Activated naive CD8-positive, alpha-beta T cell treated with anti-CD3 and anti-CD28 coated beads for 36 hours (primary cell): Measurements from ENCODE around the gene ADCY7. TPM values are rescaled to one million over a fixed set of nuclear protein-coding genes. Genes with fewer than 3 reads are reported as not detected.

Source experiments
- DNase-seq: peaks from one replicate; pipeline ENCODE4 v3.0.0; 2021
- H3K27ac Mint-ChIP-seq: one replicate; pipeline ENCODE4 v1.8.0; 2022; ENCODE audit warnings: mild to moderate bottlenecking, moderate library complexity, mixed read lengths
- H3K27me3 Mint-ChIP-seq: one replicate; pipeline ENCODE4 v1.8.0; 2022; ENCODE audit warnings: mild to moderate bottlenecking, mixed read lengths
- H3K36me3 Mint-ChIP-seq: one replicate; pipeline ENCODE4 v1.8.0; 2021; ENCODE audit warnings: mild to moderate bottlenecking, mixed read lengths
- H3K4me1 Mint-ChIP-seq: one replicate; pipeline ENCODE4 v1.8.0; 2021; ENCODE audit warnings: mixed read lengths
- H3K4me3 Mint-ChIP-seq: one replicate; pipeline ENCODE4 v1.8.0; 2022; ENCODE audit warnings: mild to moderate bottlenecking, moderate library complexity, mixed read lengths
- H3K9me3 Mint-ChIP-seq: one replicate; pipeline ENCODE4 v1.8.0; 2022; ENCODE audit warnings: mixed read lengths
- total RNA-seq, 2 experiments: library from RNA; stranded (reverse); gene quantifications; one replicate each; pipeline ENCODE4 v1.2.3, GENCODE V29; 2021

ADCY7 gene
- total RNA-seq, 2 experiments from 2014 or later: 72.3 to 73.1 TPM

- H3K27ac Mint-ChIP-seq: peak overlapping the region; percentile 81
- H3K36me3 Mint-ChIP-seq: no peaks in the 10 kb centered on the region
- H3K4me3 Mint-ChIP-seq: peak overlapping the region; percentile 75
- no peaks in the 10 kb centered on the region for H3K27me3 Mint-ChIP-seq
- H3K4me1 Mint-ChIP-seq: peaks cover 13% of the 10 kb centered on the region
- H3K9me3 Mint-ChIP-seq: no peaks in the 10 kb centered on the region
- DNase-seq: peak; percentile 77
These were observed 20.7 kb upstream of the ADCY7 start for GRCh38 chr16:50245417-50246298.

- Mint-ChIP-seq H3K9me3 (no peaks in the 10 kb centered on the region), H3K4me3 (peak overlapping the region; percentile 76)
- no peak for DNase-seq
These were observed 19.8 kb upstream of the ADCY7 start for GRCh38 chr16:50246299-50247122.

GRCh38 chr16:50247123-50247905, 19.0 kb upstream of the ADCY7 start:
- DNase-seq: no peak
- Mint-ChIP-seq H3K27ac (no peak overlapping the region), H3K36me3 (no peaks in the 10 kb centered on the region), H3K4me1 (peaks cover 16% of the 10 kb centered on the region), H3K4me3 (peak overlapping the region; percentile 76), H3K27me3 (no peaks in the 10 kb centered on the region), H3K9me3 (no peaks in the 10 kb centered on the region)

More at GRCh38 chr16:50246299-50247122, 19.8 kb upstream of the ADCY7 start:
- no peaks in the 10 kb centered on the region for H3K27me3 Mint-ChIP-seq
- H3K36me3 Mint-ChIP-seq: no peaks in the 10 kb centered on the region
- peaks cover 16% of the 10 kb centered on the region for H3K4me1 Mint-ChIP-seq
- H3K27ac Mint-ChIP-seq: peak overlapping the region; percentile 62

GRCh38 chr16:50247906-50248608, 18.3 kb upstream of the ADCY7 start:
- Mint-ChIP-seq H3K27me3 (no peaks in the 10 kb centered on the region), H3K4me3 (no peak overlapping the region), H3K9me3 (no peaks in the 10 kb centered on the region), H3K4me1 (peaks cover 16% of the 10 kb centered on the region), H3K36me3 (no peaks in the 10 kb centered on the region), H3K27ac (no peak overlapping the region)
- no peak for DNase-seq

GRCh38 chr16:50248845-50249244, 17.5 kb upstream of the ADCY7 start:
- no peaks in the 10 kb centered on the region for H3K27me3 Mint-ChIP-seq
- H3K36me3 Mint-ChIP-seq: no peaks in the 10 kb centered on the region
- H3K4me3 Mint-ChIP-seq: no peak overlapping the region

GRCh38 chr16:50251375-50252081, 14.8 kb upstream of the ADCY7 start:
- no peak overlapping the region for H3K27ac Mint-ChIP-seq
- DNase-seq: no peak

More at GRCh38 chr16:50248845-50249244, 17.5 kb upstream of the ADCY7 start:
- H3K9me3 Mint-ChIP-seq: no peaks in the 10 kb centered on the region
- peaks cover 16% of the 10 kb centered on the region for H3K4me1 Mint-ChIP-seq
- H3K27ac Mint-ChIP-seq: no peak overlapping the region
- no peak for DNase-seq

GRCh38 chr16:50252082-50252611, 14.2 kb upstream of the ADCY7 start:
- Mint-ChIP-seq H3K27ac (no peak overlapping the region), H3K4me3 (no peak overlapping the region), H3K36me3 (no peaks in the 10 kb centered on the region), H3K4me1 (peaks cover 3% of the 10 kb centered on the region), H3K27me3 (no peaks in the 10 kb centered on the region), H3K9me3 (no peaks in the 10 kb centered on the region)
- DNase-seq: no peak

More at GRCh38 chr16:50251375-50252081, 14.8 kb upstream of the ADCY7 start:
- H3K36me3 Mint-ChIP-seq: no peaks in the 10 kb centered on the region
- peaks cover 8% of the 10 kb centered on the region for H3K4me1 Mint-ChIP-seq
- H3K4me3 Mint-ChIP-seq: no peak overlapping the region
- no peaks in the 10 kb centered on the region for H3K27me3 Mint-ChIP-seq
- no peaks in the 10 kb centered on the region for H3K9me3 Mint-ChIP-seq

GRCh38 chr16:50252874-50253513, 13.4 kb upstream of the ADCY7 start:
- Mint-ChIP-seq H3K36me3 (no peaks in the 10 kb centered on the region), H3K4me3 (no peak overlapping the region), H3K4me1 (peaks cover 3% of the 10 kb centered on the region), H3K9me3 (no peaks in the 10 kb centered on the region), H3K27ac (no peak overlapping the region), H3K27me3 (no peaks in the 10 kb centered on the region)
- DNase-seq: no peak

- peaks cover 3% of the 10 kb centered on the region for H3K4me1 Mint-ChIP-seq
- no peak for DNase-seq
- H3K27ac Mint-ChIP-seq: no peak overlapping the region
- H3K27me3 Mint-ChIP-seq: no peaks in the 10 kb centered on the region
- H3K4me3 Mint-ChIP-seq: no peak overlapping the region
- no peaks in the 10 kb centered on the region for H3K9me3 Mint-ChIP-seq
- H3K36me3 Mint-ChIP-seq: no peaks in the 10 kb centered on the region
These were observed 12.8 kb upstream of the ADCY7 start for GRCh38 chr16:50253514-50253910.

- no peaks in the 10 kb centered on the region for H3K36me3 Mint-ChIP-seq
- no peaks in the 10 kb centered on the region for H3K9me3 Mint-ChIP-seq
- no peaks in the 10 kb centered on the region for H3K27me3 Mint-ChIP-seq
- no peak overlapping the region for H3K4me3 Mint-ChIP-seq
- DNase-seq: no peak
- H3K4me1 Mint-ChIP-seq: peaks cover 3% of the 10 kb centered on the region
- H3K27ac Mint-ChIP-seq: no peak overlapping the region
These were observed 12.3 kb upstream of the ADCY7 start for GRCh38 chr16:50254072-50254471.

GRCh38 chr16:50255538-50255937, 10.8 kb upstream of the ADCY7 start:
- Mint-ChIP-seq H3K36me3 (peaks cover 2% of the 10 kb centered on the region), H3K27me3 (no peaks in the 10 kb centered on the region), H3K9me3 (no peaks in the 10 kb centered on the region), H3K27ac (no peak overlapping the region), H3K4me1 (peaks cover 12% of the 10 kb centered on the region), H3K4me3 (no peak overlapping the region)
- DNase-seq: no peak

- Mint-ChIP-seq H3K4me3 (no peak overlapping the region), H3K9me3 (no peaks in the 10 kb centered on the region), H3K4me1 (peaks cover 9% of the 10 kb centered on the region), H3K27ac (no peak overlapping the region), H3K27me3 (no peaks in the 10 kb centered on the region), H3K36me3 (peaks cover 2% of the 10 kb centered on the region)
- DNase-seq: no peak
These were observed 9.7 kb upstream of the ADCY7 start for GRCh38 chr16:50256604-50257003.

- Mint-ChIP-seq H3K36me3 (peaks cover 2% of the 10 kb centered on the region), H3K9me3 (no peaks in the 10 kb centered on the region), H3K27ac (no peak overlapping the region), H3K4me1 (peaks cover 11% of the 10 kb centered on the region), H3K27me3 (no peaks in the 10 kb centered on the region), H3K4me3 (no peak overlapping the region)
- DNase-seq: no peak
These were observed 8.5 kb upstream of the ADCY7 start for GRCh38 chr16:50257876-50258275.
